Testis (tissue), 3 donors: ENCODE results near the gene LRRC72. TPM values are rescaled to one million over a fixed set of nuclear protein-coding genes. Genes with fewer than 3 reads are reported as not detected.

Experiments used
- DNase-seq: peaks from one replicate; pipeline ENCODE4 v3.0.0-alpha.2; 2019
- H3K27ac ChIP-seq, 2 donors: fragments of 200-600 bp; sonication (generic); one replicate each; pipeline ENCODE4 v1.5.1; 2019
- H3K27me3 ChIP-seq: fragments of 200-600 bp; sonication (generic); one replicate; pipeline ENCODE4 v1.5.1; 2019
- H3K36me3 ChIP-seq: fragments of 200-600 bp; sonication (generic); one replicate; pipeline ENCODE4 v1.5.1; 2017; ENCODE audit warnings: low read depth; ENCODE audit errors: missing control alignments
- H3K4me1 ChIP-seq: fragments of 200-600 bp; sonication (generic); one replicate; pipeline ENCODE4 v1.5.1; 2019
- H3K4me3 ChIP-seq, 2 donors: fragments of 200-600 bp; sonication (generic); one replicate each; pipeline ENCODE4 v1.5.1; 2017 to 2019
- H3K9me3 ChIP-seq: fragments of 200-600 bp; sonication (generic); one replicate; pipeline ENCODE4 v1.5.1; 2017
- POLR2A ChIP-seq: fragments of 450-650 bp; IDR thresholded peaks from one replicate; pipeline ENCODE4 v1.6.1; 2017; ENCODE audit warnings: antibody characterized with exemption, mild to moderate bottlenecking, moderate library complexity
- WGBS, 2 donors: methylation state at CpG; one replicate each; pipeline ENCODE4 v1.1.5; 2018; 5-methylcytosine and 5-hydroxymethylcytosine counted together
- intact Hi-C: fragments of 100-400 bp; cut with DNase I; formaldehyde crosslinking; loops from one replicate; pipeline ENCODE4 v1.15.1; 2023; ENCODE audit warnings: low total_unique reads
- polyA plus RNA-seq: library from polyadenylated mRNA; stranded (reverse); fragments of 350-450 nt; fragmentation: Illumina TruSeq; extraction: RNeasy Lipid Tissue Mini Kit (QIAGEN cat#74804); gene quantifications from one replicate; pipeline ENCODE4 v1.2.3, GENCODE V29; 2014; ENCODE audit warnings: low read depth, low replicate concordance; ENCODE audit not compliant: insufficient read depth
- total RNA-seq, 2 donors: library from RNA; depleted of rRNA; stranded (reverse); fragments of >200 nt; gene quantifications; one replicate each; pipeline ENCODE4 v1.2.3, GENCODE V29; 2016
- TF ChIP-seq, protein P1 (sequence below), 3 experiments: fragments of 450-650 bp in 2 of 3; fragments of 200-600 bp in 1 of 3; sonication (generic) in 1 of 3; IDR thresholded peaks; one replicate each; pipeline ENCODE4 v1.5.1; 2016 to 2019; ENCODE audit warnings: antibody characterized with exemption in 3 of 3, mild to moderate bottlenecking in 2 of 3, moderate library complexity in 1 of 3

Gene LRRC72
- total and polyA plus RNA-seq, 3 donors from 2014 or later = 0.79 to 8.6 (median 0.81) TPM

GRCh38 chr7:16556359-16556758 is 29.7 kb downstream of the LRRC72 start:
- H3K27ac ChIP-seq = no peak overlapping the region
- intact Hi-C loops = no loop called here
- H3K27me3 ChIP-seq = no peaks in the 10 kb centered on the region
- 44 to 67% methylated on average over 2 of the region's 2 CpGs for WGBS, 2 donors
- no peaks in the 10 kb centered on the region for H3K9me3 ChIP-seq
- no peaks in the 10 kb centered on the region for H3K36me3 ChIP-seq
- no peaks in the 10 kb centered on the region for H3K4me1 ChIP-seq
- DNase-seq = no peak
- TF ChIP-seq, protein P1, sequence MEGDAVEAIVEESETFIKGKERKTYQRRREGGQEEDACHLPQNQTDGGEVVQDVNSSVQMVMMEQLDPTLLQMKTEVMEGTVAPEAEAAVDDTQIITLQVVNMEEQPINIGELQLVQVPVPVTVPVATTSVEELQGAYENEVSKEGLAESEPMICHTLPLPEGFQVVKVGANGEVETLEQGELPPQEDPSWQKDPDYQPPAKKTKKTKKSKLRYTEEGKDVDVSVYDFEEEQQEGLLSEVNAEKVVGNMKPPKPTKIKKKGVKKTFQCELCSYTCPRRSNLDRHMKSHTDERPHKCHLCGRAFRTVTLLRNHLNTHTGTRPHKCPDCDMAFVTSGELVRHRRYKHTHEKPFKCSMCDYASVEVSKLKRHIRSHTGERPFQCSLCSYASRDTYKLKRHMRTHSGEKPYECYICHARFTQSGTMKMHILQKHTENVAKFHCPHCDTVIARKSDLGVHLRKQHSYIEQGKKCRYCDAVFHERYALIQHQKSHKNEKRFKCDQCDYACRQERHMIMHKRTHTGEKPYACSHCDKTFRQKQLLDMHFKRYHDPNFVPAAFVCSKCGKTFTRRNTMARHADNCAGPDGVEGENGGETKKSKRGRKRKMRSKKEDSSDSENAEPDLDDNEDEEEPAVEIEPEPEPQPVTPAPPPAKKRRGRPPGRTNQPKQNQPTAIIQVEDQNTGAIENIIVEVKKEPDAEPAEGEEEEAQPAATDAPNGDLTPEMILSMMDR (IDR thresholded peaks at IDR 0.05) = no peak
- no peak for TF ChIP-seq POLR2A
- no peak overlapping the region for H3K4me3 ChIP-seq

- 93 to 94% methylated on average over 4 of the region's 4 CpGs for WGBS, 2 donors
- DNase-seq = no peak
- H3K27me3 ChIP-seq = no peaks in the 10 kb centered on the region
- intact Hi-C loops = no loop called here
- H3K4me1 ChIP-seq = no peaks in the 10 kb centered on the region
- no peak overlapping the region for H3K4me3 ChIP-seq
- TF ChIP-seq, protein P1 (IDR thresholded peaks at IDR 0.05) = no peak
- no peak for TF ChIP-seq POLR2A
- no peaks in the 10 kb centered on the region for H3K9me3 ChIP-seq
- no peaks in the 10 kb centered on the region for H3K36me3 ChIP-seq
- H3K27ac ChIP-seq = no peak overlapping the region
These were observed 32.2 kb downstream of the LRRC72 start for GRCh38 chr7:16558761-16559302.

- no peaks in the 10 kb centered on the region for H3K36me3 ChIP-seq
- intact Hi-C loops = loop anchor here (5.0 kb wide), 1 partner anchor 482 kb away; no protein-coding TSS in a partner anchor
- no peaks in the 10 kb centered on the region for H3K27me3 ChIP-seq
- DNase-seq = no peak
- 65 to 80% methylated on average over 3 of the region's 3 CpGs for WGBS, 2 donors
- H3K4me1 ChIP-seq = no peaks in the 10 kb centered on the region
- no peak overlapping the region for H3K27ac ChIP-seq
- H3K9me3 ChIP-seq = no peaks in the 10 kb centered on the region
- no peak for TF ChIP-seq POLR2A
- TF ChIP-seq, protein P1 (IDR thresholded peaks at IDR 0.05) = no peak
- no peak overlapping the region for H3K4me3 ChIP-seq
These were observed 33.0 kb downstream of the LRRC72 start for GRCh38 chr7:16559497-16560179.

DNA sequence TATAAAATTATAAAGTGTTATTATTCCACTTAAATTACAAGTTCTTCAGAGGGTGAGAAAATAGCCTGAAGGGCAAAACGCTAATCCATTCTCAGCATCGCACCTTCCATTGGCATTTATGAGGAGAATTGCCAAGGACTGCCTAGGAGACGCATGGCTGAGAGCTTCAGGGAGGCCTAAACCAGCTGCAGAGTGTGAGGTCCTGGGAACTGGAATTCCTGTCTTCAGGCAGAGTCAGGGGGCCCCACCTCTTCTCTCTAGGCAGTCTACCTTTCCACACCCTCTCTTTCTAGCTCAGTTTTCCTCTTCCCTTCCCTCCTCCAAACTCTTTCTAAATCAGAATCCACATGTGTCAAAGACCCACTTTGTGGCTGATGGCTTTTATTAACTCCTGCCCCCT is 35.3 kb downstream of the LRRC72 start:
- Histone ChIP-seq H3K4me3 (no peak overlapping the region), H3K27ac (no peak overlapping the region), H3K4me1 (no peaks in the 10 kb centered on the region), H3K9me3 (no peaks in the 10 kb centered on the region), H3K36me3 (no peaks in the 10 kb centered on the region), H3K27me3 (no peaks in the 10 kb centered on the region)
- TF ChIP-seq POLR2A = no peak
- TF ChIP-seq, protein P1 (IDR thresholded peaks at IDR 0.05) = no peak
- WGBS, 2 donors = 61 to 74% methylated on average over 3 of the region's 3 CpGs
- intact Hi-C loops = loop anchor here (5.0 kb wide), 1 partner anchor 485 kb away; no protein-coding TSS in a partner anchor
- no peak for DNase-seq
